Muscle of back (tissue), 11 donors: ENCODE measurements around the gene GPRIN3. TPM values are rescaled to one million over a fixed set of nuclear protein-coding genes. Genes with fewer than 3 reads are reported as not detected.
"Not testable (repeated sequence)": the region's sequence is repeated elsewhere in the genome, so short reads cannot be mapped to it uniquely, and the experiment has no call there.

Experiments
- DNase-seq, 3 donors: peaks; one replicate each; pipeline versions ENCODE4 v3.0.0 to v3.0.0-alpha.2; 2013
- polyA plus RNA-seq, 10 donors: library from polyadenylated mRNA; unstranded; fragments of 120-200 nt; gene quantifications; one replicate each; pipeline ENCODE4 v1.2.1, GENCODE V29; 2013; ENCODE audit not compliant: insufficient read length in 10 of 10

Gene GPRIN3
- polyA plus RNA-seq, 10 donors = 2.4 to 5.0 (median 4.0) TPM

DNA sequence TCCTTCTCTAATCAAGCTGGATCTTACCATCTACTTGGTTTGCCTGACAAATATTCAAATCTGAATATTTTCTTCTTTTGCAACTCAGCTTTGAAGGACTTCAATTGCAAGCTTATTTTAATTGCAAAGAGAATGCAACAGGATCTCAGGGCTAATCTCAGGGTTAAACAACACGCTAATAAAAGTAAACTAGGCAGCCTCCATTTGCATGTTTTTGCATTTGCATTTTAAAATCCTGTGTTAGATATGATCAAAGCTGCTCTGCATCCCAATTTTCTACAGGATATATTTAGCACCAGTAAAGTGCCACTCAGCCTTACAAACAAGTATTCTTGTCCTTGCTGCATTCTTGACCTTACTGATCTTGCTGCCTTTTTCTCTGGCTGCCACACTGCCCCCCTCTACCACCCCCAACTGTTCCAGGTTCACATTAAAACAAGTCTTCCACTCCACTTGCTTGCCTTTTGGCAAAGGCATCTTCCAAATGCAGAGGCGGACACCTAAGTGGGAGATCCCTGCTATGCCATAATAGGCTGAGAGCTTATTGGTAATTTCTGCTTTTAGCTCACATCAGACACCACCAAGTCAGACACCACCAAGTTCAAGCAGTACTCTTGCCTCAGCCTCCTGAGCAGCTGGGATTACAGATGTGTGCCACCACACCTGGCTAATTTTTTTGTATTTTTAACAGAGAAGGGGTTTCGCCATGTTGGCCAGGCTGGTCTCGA lies 48.1 kb downstream of the GPRIN3 start:
- DNase-seq = no peak

- DNase-seq = no peak
Measured at GRCh38 chr4:89258506-89258905, 49.1 kb downstream of the GPRIN3 start.

GRCh38 chr4:89257376-89257775 lies 50.2 kb downstream of the GPRIN3 start:
- no peak for DNase-seq

GRCh38 chr4:89256203-89256800 lies 51.3 kb downstream of the GPRIN3 start:
- no peak for DNase-seq

DNA sequence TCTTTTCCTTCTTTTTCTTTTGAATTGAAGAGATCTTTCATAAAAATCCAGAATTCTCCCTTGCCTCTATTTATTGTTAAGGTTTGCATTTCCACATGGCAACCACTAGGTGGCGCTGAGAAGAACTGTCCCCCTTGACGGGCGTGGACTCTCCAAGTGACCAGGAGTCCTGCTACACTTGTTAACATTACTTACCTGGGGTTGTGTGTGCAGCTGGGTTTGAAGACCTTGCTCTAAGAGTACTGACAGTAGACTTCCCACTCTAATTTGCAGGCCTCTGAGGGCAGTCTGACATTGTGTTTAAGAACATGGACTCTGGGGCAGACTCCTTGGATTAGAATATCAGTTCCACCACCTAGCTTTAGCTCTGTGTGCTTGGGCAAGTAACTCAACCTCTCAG lies 52.8 kb downstream of the GPRIN3 start:
- peak in 1 of 3 donors; percentile 2 for DNase-seq

DNA sequence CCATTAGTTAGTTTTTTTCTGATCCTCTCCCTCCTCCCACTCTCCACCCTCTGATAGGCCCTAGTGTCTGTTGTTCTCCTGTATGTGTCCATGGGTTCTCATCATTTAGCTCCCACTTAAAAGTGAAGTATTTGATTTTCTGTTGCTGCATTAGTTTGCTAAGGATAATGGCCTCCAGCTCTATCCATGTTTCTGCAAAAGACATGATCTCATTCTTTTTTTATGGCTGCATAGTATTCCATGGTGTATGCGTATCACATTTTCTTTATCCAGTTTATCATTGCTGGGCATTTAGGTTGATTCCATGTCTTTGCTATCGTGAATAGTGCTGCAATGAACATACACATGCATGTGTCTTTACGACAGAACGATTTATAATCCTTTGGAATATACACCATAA lies 53.3 kb downstream of the GPRIN3 start:
- not testable (repeated sequence) for DNase-seq

DNA sequence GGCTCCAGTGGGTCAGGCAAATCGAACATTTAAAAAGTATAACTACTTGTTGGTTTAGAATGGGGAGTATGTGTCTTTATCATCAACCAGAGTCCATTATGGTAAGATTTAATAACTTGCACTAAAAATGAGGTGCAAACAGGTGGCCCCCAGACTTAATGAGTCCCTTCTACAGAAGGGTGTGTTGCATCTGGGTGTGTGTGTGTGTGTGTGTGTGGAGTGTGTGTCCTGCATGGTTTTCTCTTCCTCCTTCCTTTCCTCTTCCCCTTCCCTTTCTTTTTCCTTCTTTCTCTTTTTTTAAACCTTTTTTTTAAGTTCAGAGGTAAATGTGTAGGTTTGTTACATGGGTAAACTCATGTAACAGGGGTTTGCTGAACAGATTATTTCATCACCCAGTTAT lies 53.7 kb downstream of the GPRIN3 start:
- DNase-seq = no peak

GRCh38 chr4:89253311-89253710 lies 54.3 kb downstream of the GPRIN3 start:
- no peak for DNase-seq

DNA sequence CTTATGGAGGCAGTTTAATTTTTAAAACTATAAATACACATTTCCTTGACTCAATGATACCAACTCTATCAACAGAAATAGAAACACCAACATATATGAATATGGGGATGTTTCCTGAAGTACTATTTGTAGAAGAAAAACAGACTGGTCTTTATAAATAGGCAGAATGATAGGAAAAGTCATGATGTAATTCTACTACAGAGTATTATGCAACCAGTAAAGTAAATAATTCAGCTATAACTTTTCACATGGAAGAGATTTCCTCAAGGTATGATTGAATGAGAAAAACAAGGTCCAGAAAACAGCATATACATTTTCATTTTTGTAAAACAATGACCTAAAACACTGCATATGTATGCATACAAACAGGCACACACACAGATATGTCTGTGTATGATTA lies 56.2 kb downstream of the GPRIN3 start:
- DNase-seq = no peak

DNA sequence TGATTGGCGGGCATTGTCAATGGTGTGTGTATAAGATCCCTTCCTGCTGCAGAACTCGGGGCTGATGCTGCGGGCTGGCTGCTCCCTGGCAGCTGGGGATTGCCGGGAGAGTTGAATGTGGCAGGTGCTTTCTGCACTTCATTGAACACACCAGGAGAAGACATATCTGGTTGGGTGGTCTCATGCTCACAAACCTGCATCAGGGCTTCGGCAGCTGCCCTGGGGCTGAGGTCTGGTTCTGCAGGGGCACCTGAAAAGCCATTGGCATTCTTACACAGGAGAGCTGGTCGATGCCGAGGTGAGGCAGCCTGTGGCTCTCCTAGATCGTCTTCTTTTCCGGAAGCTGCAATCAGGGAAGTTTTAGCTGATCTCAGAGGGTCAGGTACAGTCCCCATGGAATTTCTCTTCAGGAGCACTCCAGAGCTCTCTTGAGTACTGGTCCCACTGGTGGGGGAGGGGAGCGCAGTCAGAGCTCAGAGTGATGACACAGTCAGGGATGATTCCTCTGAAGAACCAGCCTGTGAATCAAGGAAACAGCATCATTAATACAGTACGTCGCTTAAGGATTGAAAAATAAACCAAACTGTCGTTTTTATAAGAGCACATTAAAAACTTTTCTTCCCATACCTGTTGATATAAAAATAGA lies 57.8 kb downstream of the GPRIN3 start:
- no peak for DNase-seq

DNA sequence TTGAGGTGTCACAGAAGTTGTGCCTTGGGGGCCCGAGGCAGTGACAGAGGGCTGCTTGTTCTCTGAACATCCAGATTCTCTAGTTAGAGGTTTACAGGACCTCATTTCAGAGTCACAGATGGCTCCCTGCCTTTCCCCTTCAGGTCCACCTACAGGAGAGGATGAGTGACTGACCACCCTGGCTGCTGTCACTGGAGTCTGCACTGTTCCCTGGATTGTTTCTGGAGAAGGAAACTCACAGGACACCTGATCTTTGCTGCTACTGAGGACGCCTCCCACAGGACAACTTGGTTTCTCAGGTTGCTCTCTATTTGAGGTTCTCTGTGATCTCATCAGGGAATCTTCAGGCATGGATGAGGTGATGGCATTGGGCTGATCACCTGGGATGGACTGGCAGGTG lies 58.3 kb downstream of the GPRIN3 start:
- DNase-seq = no peak

DNA sequence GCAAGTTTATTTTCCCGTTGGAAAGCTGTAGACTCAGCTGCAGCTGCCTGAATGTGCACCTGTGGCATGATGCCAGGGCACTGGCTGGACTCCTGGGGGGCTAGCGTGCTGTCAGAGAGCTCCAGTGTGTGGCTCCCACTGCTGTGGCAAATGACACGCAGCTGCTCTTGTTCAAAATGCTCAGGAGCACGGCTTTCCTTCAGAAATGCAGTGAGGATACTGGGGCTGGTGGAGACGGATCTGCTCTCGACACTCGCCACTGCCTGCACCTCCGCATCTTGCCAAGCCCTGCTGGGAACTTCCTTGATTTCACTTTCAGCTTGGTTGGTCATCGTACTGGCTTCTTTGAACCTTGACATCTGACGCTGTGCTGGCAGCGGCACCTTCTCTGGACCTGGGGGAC lies 58.7 kb downstream of the GPRIN3 start:
- peak in 1 of 3 donors; percentile 17 for DNase-seq

DNA sequence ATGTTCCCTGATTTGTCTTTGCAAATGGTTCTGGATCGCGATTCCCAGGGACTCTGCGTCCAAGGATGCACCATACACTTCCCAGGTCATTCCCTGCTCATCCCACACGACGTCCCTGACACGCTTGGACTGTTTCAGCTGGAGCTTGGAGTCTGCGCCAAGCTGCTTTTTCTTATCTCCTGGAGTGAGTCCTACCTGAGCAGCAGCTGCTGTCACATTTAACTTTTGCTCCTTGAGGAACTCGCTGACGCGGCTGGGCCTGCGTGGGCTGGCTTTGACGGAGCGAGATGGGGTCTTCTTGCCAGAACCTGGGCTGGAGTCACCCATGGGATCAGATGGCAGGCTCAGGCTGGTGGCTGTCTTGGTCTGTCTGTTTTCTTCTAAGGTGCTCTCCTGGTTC lies 59.6 kb downstream of the GPRIN3 start:
- DNase-seq = no peak

GRCh38 chr4:89245459-89245858 lies 62.1 kb downstream of the GPRIN3 start:
- DNase-seq = no peak

DNA sequence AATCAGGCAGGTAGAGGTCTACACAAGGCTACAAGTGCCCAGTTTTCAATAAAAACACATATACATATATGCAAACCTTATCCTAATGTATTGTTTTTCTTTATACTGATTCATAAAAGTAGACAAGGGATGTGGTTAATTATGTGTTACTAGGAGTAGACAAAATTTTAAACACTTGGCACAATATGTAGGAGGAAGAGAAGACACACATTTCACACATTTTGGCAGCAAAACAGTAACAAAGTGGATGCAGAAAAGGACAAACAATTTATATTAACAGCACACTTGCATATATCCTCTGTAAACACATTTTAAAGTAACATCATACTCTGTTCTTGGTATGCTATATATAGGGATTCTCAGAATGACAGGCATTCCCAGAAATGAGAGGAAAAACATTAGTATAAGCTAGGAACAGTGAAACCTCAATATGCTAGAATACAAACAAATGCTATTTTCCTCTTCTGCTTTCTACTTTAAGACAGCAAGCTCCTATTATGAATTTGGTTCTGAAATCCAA lies 63.8 kb downstream of the GPRIN3 start:
- no peak for DNase-seq

DNA sequence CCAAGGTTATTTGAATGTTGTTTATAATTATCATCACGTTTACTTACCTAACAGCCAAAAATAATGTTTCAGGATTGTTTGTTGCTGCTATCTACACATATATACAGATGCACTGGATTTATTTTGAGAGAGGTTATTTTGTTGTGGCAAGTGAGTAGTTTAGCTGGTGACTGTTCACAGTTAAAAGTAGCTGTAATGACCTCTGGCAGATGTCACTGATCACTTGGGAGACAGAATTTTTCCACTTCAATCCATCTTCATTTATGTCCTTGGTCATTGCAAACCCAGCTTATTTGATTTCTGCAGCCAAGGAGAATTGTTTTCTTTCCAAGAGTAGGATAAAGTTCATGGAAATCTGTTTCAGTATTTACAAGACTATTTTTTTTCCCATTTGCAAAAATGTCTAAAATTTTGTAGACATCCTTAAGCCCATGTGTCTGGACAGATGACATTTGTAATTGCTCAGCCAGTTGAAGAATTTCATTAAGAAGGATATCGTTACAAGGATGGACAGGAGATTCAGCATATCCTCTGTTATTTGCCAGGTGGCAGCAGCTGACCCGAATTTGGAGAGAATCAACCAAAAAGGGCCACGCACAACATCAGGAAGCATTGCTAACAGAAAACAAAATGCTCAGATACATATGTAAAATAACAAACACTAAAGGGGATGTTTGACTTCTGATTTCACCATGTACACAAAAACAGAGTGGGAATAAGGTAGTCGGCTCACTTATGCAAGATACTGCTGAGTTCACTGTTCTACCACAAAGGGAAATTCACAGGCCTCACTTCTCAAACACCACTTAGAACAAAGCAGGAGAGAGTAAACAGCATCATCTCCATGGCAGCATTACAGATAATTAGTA lies 64.5 kb downstream of the GPRIN3 start:
- DNase-seq = peak in 2 of 3 donors; percentile 21 to 49

GRCh38 chr4:89242216-89242615 lies 65.4 kb downstream of the GPRIN3 start:
- peak in 1 of 3 donors; percentile 27 for DNase-seq

DNA sequence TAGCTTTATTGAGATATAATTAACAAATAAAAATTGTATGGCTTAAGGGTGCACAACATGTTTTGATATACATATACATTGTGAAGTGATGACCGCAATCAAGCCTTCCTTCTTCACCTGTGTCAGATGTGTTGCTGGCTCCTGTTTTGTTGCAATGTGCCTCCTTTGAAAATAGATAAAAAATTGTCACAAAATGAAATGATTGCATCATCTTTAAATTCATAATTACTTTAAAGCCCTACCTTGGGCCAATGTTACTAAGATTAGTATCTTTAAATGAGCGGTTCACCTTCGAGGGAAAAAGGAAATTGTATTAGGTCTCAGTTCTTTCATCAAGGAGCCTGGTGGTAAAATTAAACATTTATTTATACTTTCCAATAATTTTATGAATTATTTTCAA lies 77.3 kb downstream of the GPRIN3 start:
- no peak for DNase-seq

- peak; percentile 68 to 85 (median 81) for DNase-seq
Measured at GRCh38 chr4:89226665-89227574, 80.7 kb downstream of the GPRIN3 start.

DNA sequence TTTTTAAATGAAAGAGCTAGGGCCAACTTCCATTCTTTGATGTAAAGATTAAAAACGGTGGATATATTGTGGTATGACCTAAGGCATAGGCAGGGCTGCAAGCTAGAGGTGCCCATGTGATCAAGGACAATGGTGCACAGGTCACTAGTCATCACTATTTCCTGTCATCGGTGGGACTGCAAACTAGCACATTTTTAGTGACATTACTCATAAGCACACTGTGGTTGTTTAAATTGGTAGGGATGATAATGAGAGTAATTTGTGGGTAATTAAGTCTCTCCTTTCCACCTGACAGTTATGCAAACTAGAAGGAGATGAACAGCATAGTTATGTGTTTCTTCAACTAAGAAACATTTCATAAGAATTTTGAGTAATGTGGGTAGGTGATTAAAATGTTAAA lies 85.4 kb downstream of the GPRIN3 start:
- DNase-seq = no peak
